Suprapubic skin (tissue), 3 donors: ENCODE results near the gene OR51B2.

ENCODE experiments used
- CTCF ChIP-seq, 2 donors: fragments of 200-600 bp in 1 of 2; fragments of 450-650 bp in 1 of 2; sonication (generic) in 1 of 2; IDR thresholded peaks; one replicate each; pipeline ENCODE4 v1.5.1; 2016 to 2019; ENCODE audit warnings: antibody characterized with exemption in 2 of 2, mild to moderate bottlenecking in 1 of 2, moderate library complexity in 1 of 2
- POLR2A ChIP-seq, 2 donors: fragments of 450-650 bp; IDR thresholded peaks; one replicate each; pipeline ENCODE4 v1.6.1; 2017; ENCODE audit warnings: antibody characterized with exemption in 2 of 2, mild to moderate bottlenecking in 2 of 2, moderate library complexity in 2 of 2

DNA sequence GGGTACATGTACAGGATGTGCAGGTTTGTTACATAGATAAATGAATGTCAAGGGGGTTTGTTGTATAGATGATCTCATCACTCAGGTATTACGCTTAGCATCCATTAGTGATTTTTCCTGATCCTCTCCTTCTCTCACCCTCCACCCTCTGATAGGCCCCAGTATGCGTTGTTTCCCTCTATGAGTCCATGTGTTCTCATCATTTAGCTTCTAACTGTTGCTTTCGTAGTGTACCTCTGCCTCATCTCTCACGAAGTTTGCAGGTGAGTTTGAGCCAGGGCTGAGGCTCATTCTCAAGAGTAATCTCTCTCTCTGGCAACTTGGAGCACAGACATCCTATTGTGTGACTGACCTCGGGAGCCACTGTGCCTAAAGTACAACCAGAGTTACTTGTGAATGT is 49.7 kb downstream of the OR51B2 start:
- TF ChIP-seq CTCF (IDR thresholded peaks at IDR 0.05) (no peak), POLR2A (IDR thresholded peaks at IDR 0.05) (no peak)
